Activated CD4-positive, alpha-beta memory T cell treated with anti-CD3 and anti-CD28 coated beads for 36 hours (primary cell): ENCODE measurements around the gene CATSPERB. TPM values are rescaled to one million over a fixed set of nuclear protein-coding genes. Genes with fewer than 3 reads are reported as not detected.

Experiments
- CTCF ChIA-PET: fragments of 350-600 bp; sonication (Branson Sonifier 250); formaldehyde crosslinking; loops from one replicate; lab custom pipeline; 2021; ENCODE audit warnings: antibody characterized with exemption, inconsistent platforms; lab: Charles Lee
- POLR2A ChIA-PET: fragments of 350-600 bp; sonication (Branson Sonifier 250); formaldehyde crosslinking; loops from one replicate; lab custom pipeline; 2021; ENCODE audit warnings: antibody characterized with exemption; lab: Charles Lee
- DNase-seq: peaks from one replicate; pipeline ENCODE4 v3.0.0-alpha.2; 2020
- H3K27ac Mint-ChIP-seq: one replicate; pipeline ENCODE4 v1.8.0; 2021; ENCODE audit warnings: mixed read lengths
- H3K27me3 Mint-ChIP-seq: one replicate; pipeline ENCODE4 v1.8.0; 2021; ENCODE audit warnings: mixed read lengths
- H3K36me3 Mint-ChIP-seq: one replicate; pipeline ENCODE4 v1.8.0; 2021; ENCODE audit warnings: mixed read lengths
- H3K4me1 Mint-ChIP-seq: one replicate; pipeline ENCODE4 v1.8.0; 2021; ENCODE audit warnings: low read depth, mixed read lengths
- H3K4me3 Mint-ChIP-seq: one replicate; pipeline ENCODE4 v1.8.0; 2021; ENCODE audit warnings: mild to moderate bottlenecking, mixed read lengths
- H3K9me3 Mint-ChIP-seq: one replicate; pipeline ENCODE4 v1.8.0; 2021; ENCODE audit warnings: mixed read lengths
- intact Hi-C: fragments of 100-400 bp; cut with micrococcal nuclease; formaldehyde crosslinking; loops from one replicate; pipeline ENCODE4 v1.15.1; 2023
- total RNA-seq, 2 experiments: library from RNA; stranded (reverse); gene quantifications; one replicate each; pipeline ENCODE4 v1.2.3, GENCODE V29; 2021

Gene CATSPERB
- total RNA-seq, 2 experiments from 2014 or later, result 0.14 to 0.65 TPM

- no peaks in the 10 kb centered on the region for H3K27me3 Mint-ChIP-seq
- intact Hi-C loops, result loop anchor here (2.0 kb wide), 1 partner anchor 48 kb away; no protein-coding TSS in a partner anchor
- H3K36me3 Mint-ChIP-seq, result peaks cover 2% of the 10 kb centered on the region
- ChIA-PET POLR2A (no interaction called here), CTCF (no interaction called here)
- no peak overlapping the region for H3K4me3 Mint-ChIP-seq
- no peak for DNase-seq
- H3K9me3 Mint-ChIP-seq, result no peaks in the 10 kb centered on the region
- H3K27ac Mint-ChIP-seq, result no peak overlapping the region
- H3K4me1 Mint-ChIP-seq, result peaks cover 6% of the 10 kb centered on the region
Observed at GRCh38 chr14:91731018-91731417, 868 bp downstream of the CATSPERB start.

GRCh38 chr14:91729756-91730155 lies 2.1 kb downstream of the CATSPERB start:
- DNase-seq, result no peak
- Mint-ChIP-seq H3K9me3 (no peaks in the 10 kb centered on the region), H3K4me3 (no peak overlapping the region), H3K27me3 (no peaks in the 10 kb centered on the region), H3K36me3 (no peaks in the 10 kb centered on the region), H3K27ac (no peak overlapping the region), H3K4me1 (peaks cover 6% of the 10 kb centered on the region)
- intact Hi-C loops, result loop anchor here (2.0 kb wide), 1 partner anchor 47 kb away; no protein-coding TSS in a partner anchor
- POLR2A ChIA-PET, result no interaction called here
- CTCF ChIA-PET, result no interaction called here

GRCh38 chr14:91728616-91729183 lies 3.2 kb downstream of the CATSPERB start:
- Mint-ChIP-seq H3K4me3 (no peak overlapping the region), H3K36me3 (no peaks in the 10 kb centered on the region), H3K27ac (no peak overlapping the region), H3K27me3 (no peaks in the 10 kb centered on the region), H3K4me1 (peaks cover 6% of the 10 kb centered on the region), H3K9me3 (no peaks in the 10 kb centered on the region)
- POLR2A ChIA-PET, result no interaction called here
- intact Hi-C loops, result no loop called here
- CTCF ChIA-PET, result no interaction called here
- no peak for DNase-seq

- no peaks in the 10 kb centered on the region for H3K27me3 Mint-ChIP-seq
- intact Hi-C loops, result no loop called here
- H3K36me3 Mint-ChIP-seq, result no peaks in the 10 kb centered on the region
- ChIA-PET CTCF (interaction anchor here (0.9 kb wide), 1 partner anchor 131 kb away, joined by 3 read pairs; no protein-coding TSS in a partner anchor), POLR2A (no interaction called here)
- H3K27ac Mint-ChIP-seq, result no peak overlapping the region
- no peak overlapping the region for H3K4me3 Mint-ChIP-seq
- no peaks in the 10 kb centered on the region for H3K9me3 Mint-ChIP-seq
- DNase-seq, result no peak
- no peaks in the 10 kb centered on the region for H3K4me1 Mint-ChIP-seq
Observed at GRCh38 chr14:91727121-91727520, 4.8 kb downstream of the CATSPERB start.

GRCh38 chr14:91723501-91723900 lies 8.4 kb downstream of the CATSPERB start:
- no peak for DNase-seq
- ChIA-PET POLR2A (no interaction called here), CTCF (no interaction called here)
- intact Hi-C loops, result no loop called here
- Mint-ChIP-seq H3K27ac (no peak overlapping the region), H3K4me1 (no peaks in the 10 kb centered on the region), H3K4me3 (no peak overlapping the region), H3K36me3 (no peaks in the 10 kb centered on the region), H3K9me3 (no peaks in the 10 kb centered on the region), H3K27me3 (no peaks in the 10 kb centered on the region)

- Mint-ChIP-seq H3K4me3 (no peak overlapping the region), H3K36me3 (no peaks in the 10 kb centered on the region), H3K4me1 (no peaks in the 10 kb centered on the region), H3K9me3 (no peaks in the 10 kb centered on the region), H3K27ac (no peak overlapping the region), H3K27me3 (no peaks in the 10 kb centered on the region)
- CTCF ChIA-PET, result no interaction called here
- DNase-seq, result no peak
- POLR2A ChIA-PET, result no interaction called here
- intact Hi-C loops, result no loop called here
Observed at GRCh38 chr14:91722386-91722785, 9.5 kb downstream of the CATSPERB start.

- no peaks in the 10 kb centered on the region for H3K27me3 Mint-ChIP-seq
- POLR2A ChIA-PET, result no interaction called here
- no peaks in the 10 kb centered on the region for H3K9me3 Mint-ChIP-seq
- H3K4me3 Mint-ChIP-seq, result no peak overlapping the region
- no peak for DNase-seq
- no peaks in the 10 kb centered on the region for H3K4me1 Mint-ChIP-seq
- H3K27ac Mint-ChIP-seq, result no peak overlapping the region
- no peaks in the 10 kb centered on the region for H3K36me3 Mint-ChIP-seq
- intact Hi-C loops, result no loop called here
- CTCF ChIA-PET, result no interaction called here
Observed at GRCh38 chr14:91719839-91720238, 12.0 kb downstream of the CATSPERB start.

GRCh38 chr14:91716999-91717398 lies 14.9 kb downstream of the CATSPERB start:
- ChIA-PET CTCF (interaction anchor here (1.1 kb wide), 1 partner anchor 280 kb away, joined by 4 read pairs; no protein-coding TSS in a partner anchor), POLR2A (no interaction called here)
- intact Hi-C loops, result no loop called here
- DNase-seq, result no peak
- Mint-ChIP-seq H3K4me3 (no peak overlapping the region), H3K9me3 (no peaks in the 10 kb centered on the region), H3K27ac (no peak overlapping the region), H3K27me3 (no peaks in the 10 kb centered on the region), H3K4me1 (no peaks in the 10 kb centered on the region), H3K36me3 (no peaks in the 10 kb centered on the region)

- intact Hi-C loops, result no loop called here
- Mint-ChIP-seq H3K36me3 (no peaks in the 10 kb centered on the region), H3K27me3 (no peaks in the 10 kb centered on the region), H3K4me3 (no peak overlapping the region), H3K27ac (no peak overlapping the region), H3K4me1 (no peaks in the 10 kb centered on the region), H3K9me3 (no peaks in the 10 kb centered on the region)
- peak; percentile 41 for DNase-seq
- CTCF ChIA-PET, result interaction anchor here (1.2 kb wide), 1 partner anchor 197 kb away, joined by 5 read pairs; no protein-coding TSS in a partner anchor
- POLR2A ChIA-PET, result no interaction called here
Observed at GRCh38 chr14:91714805-91715204, 17.1 kb downstream of the CATSPERB start.

GRCh38 chr14:91708795-91709194 lies 23.1 kb downstream of the CATSPERB start:
- POLR2A ChIA-PET, result no interaction called here
- CTCF ChIA-PET, result no interaction called here
- no peak overlapping the region for H3K27ac Mint-ChIP-seq

GRCh38 chr14:91706996-91707395 lies 24.9 kb downstream of the CATSPERB start:
- POLR2A ChIA-PET, result no interaction called here
- DNase-seq, result no peak
- Mint-ChIP-seq H3K4me1 (no peaks in the 10 kb centered on the region), H3K36me3 (peaks cover 2% of the 10 kb centered on the region), H3K9me3 (no peaks in the 10 kb centered on the region), H3K27me3 (no peaks in the 10 kb centered on the region), H3K4me3 (no peak overlapping the region), H3K27ac (no peak overlapping the region)
- intact Hi-C loops, result no loop called here
- CTCF ChIA-PET, result interaction anchor here (1.1 kb wide), 1 partner anchor 204 kb away, joined by 4 read pairs; no protein-coding TSS in a partner anchor

More at GRCh38 chr14:91708795-91709194, 23.1 kb downstream of the CATSPERB start:
- Mint-ChIP-seq H3K36me3 (peaks cover 2% of the 10 kb centered on the region), H3K9me3 (no peaks in the 10 kb centered on the region), H3K4me1 (no peaks in the 10 kb centered on the region), H3K4me3 (no peak overlapping the region), H3K27me3 (no peaks in the 10 kb centered on the region)
- intact Hi-C loops, result no loop called here
- no peak for DNase-seq

GRCh38 chr14:91694643-91695042 lies 37.2 kb downstream of the CATSPERB start:
- Mint-ChIP-seq H3K4me3 (no peak overlapping the region), H3K36me3 (peaks cover 6% of the 10 kb centered on the region), H3K4me1 (peaks cover 2% of the 10 kb centered on the region), H3K27ac (no peak overlapping the region), H3K9me3 (peaks cover 17% of the 10 kb centered on the region), H3K27me3 (no peaks in the 10 kb centered on the region)
- POLR2A ChIA-PET, result no interaction called here
- intact Hi-C loops, result no loop called here
- DNase-seq, result no peak
- CTCF ChIA-PET, result no interaction called here

GRCh38 chr14:91693346-91693745 lies 38.5 kb downstream of the CATSPERB start:
- H3K27me3 Mint-ChIP-seq, result no peaks in the 10 kb centered on the region
- no peak overlapping the region for H3K27ac Mint-ChIP-seq
- peaks cover 6% of the 10 kb centered on the region for H3K36me3 Mint-ChIP-seq
- CTCF ChIA-PET, result no interaction called here
- intact Hi-C loops, result no loop called here
- peaks cover 2% of the 10 kb centered on the region for H3K4me1 Mint-ChIP-seq
- H3K9me3 Mint-ChIP-seq, result peaks cover 17% of the 10 kb centered on the region
- no peak for DNase-seq
- H3K4me3 Mint-ChIP-seq, result no peak overlapping the region
- POLR2A ChIA-PET, result no interaction called here
